Measurements from ENCODE around the gene CPED1. TPM values are rescaled to one million over a fixed set of nuclear protein-coding genes. Genes with fewer than 3 reads are reported as not detected.

CPED1 gene
- total and polyA plus RNA-seq, 10 of the 15 experiments (the other 5 are each of a cell fraction or from before 2014, with no cell fraction given): 0.01 to 0.77 (median 0.10) TPM; not detected in 1

- no peaks in the 10 kb centered on the region for H3K27me3 ChIP-seq (replicated peaks in 1 of 2; ENCODE audit: control insufficient read depth in 2 of 2, insufficient read depth in 2 of 2, low read length in 1 of 2)
- H3K9ac ChIP-seq (ENCODE audit: control insufficient read depth, insufficient read depth, low read length): no peak overlapping the region
- ChIA-PET RAD21 (ENCODE audit: unreplicated experiment) (interaction anchor here (1.5 kb wide), 1 partner anchor 28 kb away, joined by 4 read pairs; no protein-coding TSS in a partner anchor), SMC1A (ENCODE audit: uncharacterized antibody, unreplicated experiment) (interaction anchor here (0.7 to 3.3 kb wide), 6 partner anchors 88 to 1039 kb away, joined by 3 to 12 read pairs (median 4); no protein-coding TSS in a partner anchor), CTCF (interaction anchor here (1.1 to 1.7 kb wide), 3 partner anchors 16 to 163 kb away, joined by 3 to 6 read pairs (median 6); no protein-coding TSS in a partner anchor), POLR2A (interaction anchor here (0.6 kb wide), 1 partner anchor 98 kb away, joined by 4 read pairs; no protein-coding TSS in a partner anchor)
- no peak overlapping the region for H3K4me3 ChIP-seq
- H2AFZ ChIP-seq (ENCODE audit: control insufficient read depth, low read depth, low read length): no peak overlapping the region
- no peak overlapping the region for H3K27ac ChIP-seq (ENCODE audit: control insufficient read depth, insufficient read depth)
- FAIRE-seq: no peak
- H3K9me3 ChIP-seq (replicated peaks; ENCODE audit: control insufficient read depth, insufficient read depth, low read length): no peaks in the 10 kb centered on the region
- H3K79me2 ChIP-seq (ENCODE audit: control insufficient read depth, insufficient read depth, low read length): peaks cover 23% of the 10 kb centered on the region
- H3K4me1 ChIP-seq (ENCODE audit: control insufficient read depth, insufficient read depth, low read length): 0 out of 2 replicates have a peak, but pooled peaks cover 5% of the 10 kb centered on the region
- no peaks in the 10 kb centered on the region for H4K20me1 ChIP-seq (ENCODE audit: control insufficient read depth, insufficient read depth)
- WGBS (ENCODE audit: insufficient coverage, insufficient replicate concordance, low lambda C conversion rate, missing lambda C conversion rate): 1% methylated on average over 3 of the region's 3 CpGs
- H3K36me3 ChIP-seq (ENCODE audit: control insufficient read depth in 2 of 2, insufficient read depth in 2 of 2, low read length in 1 of 2): peaks cover 0 to 6% of the 10 kb centered on the region in 2 experiments; a peak in 1 of 4 replicates
- ATAC-seq: peak; percentile 21
- no peak overlapping the region for H3K4me2 ChIP-seq (ENCODE audit: control insufficient read depth, insufficient read depth)
- BruUV-seq (replicated peaks): no TSS peak
- intact Hi-C loops (cut with micrococcal nuclease; ENCODE audit: unreplicated experiment): loop anchor here (10.0 kb wide), 1 partner anchor 579 kb away; no protein-coding TSS in a partner anchor
- in situ Hi-C loops (cut with MboI): loop anchor here (25.0 kb wide), 1 partner anchor 582 kb away; no protein-coding TSS in a partner anchor
- DNase-seq (ENCODE audit: low read depth, low spot score): no peak
- peak; percentile 74; the same call in 1 of the 2 replicates for TF ChIP-seq ZNF687 (IDR thresholded peaks at IDR 0.05)
- TF ChIP-seq EP300 (IDR thresholded peaks at IDR 0.05; ENCODE audit: borderline replicate concordance in 1 of 2, control insufficient read depth in 1 of 2, low read depth in 2 of 2, low read length in 2 of 2): peak in 1 of 2 experiments; percentile 55; a peak in 3 of 4 replicates
- TF ChIP-seq SREBF1 (IDR thresholded peaks at IDR 0.05; ENCODE audit: low read length): no peak
- TF ChIP-seq SKIL (IDR thresholded peaks at IDR 0.05; ENCODE audit: low read depth, poor library complexity, severe bottlenecking): peak; percentile 61
- no peak for TF ChIP-seq TARDBP (IDR thresholded peaks at IDR 0.05; ENCODE audit: borderline replicate concordance)
- 0 out of 2 replicates have a peak, but pooled peaks have one; percentile 17 for TF ChIP-seq MTA2 (IDR thresholded peaks at IDR 0.05; ENCODE audit: low read depth)
- TF ChIP-seq ZNF592 (IDR thresholded peaks at IDR 0.05): peak; percentile 65; the same call in 1 of the 2 replicates
- peak; percentile 46; the same call in 1 of the 2 replicates for TF ChIP-seq RELB (IDR thresholded peaks at IDR 0.05; ENCODE audit: low read depth)
- no peak for TF ChIP-seq ATF7 (IDR thresholded peaks at IDR 0.05; ENCODE audit: low read depth)
These were observed 32.8 kb upstream of the CPED1 start for GRCh38 chr7:120955577-120956149.
